IMR-90 (cell line): Measurements from ENCODE around the gene MUC6. TPM values are rescaled to one million over a fixed set of nuclear protein-coding genes. Genes with fewer than 3 reads are reported as not detected.
A peak's percentile ranks its signal among the peaks of the same experiment; 100 is the strongest.

Source experiments
- ATAC-seq: fragments of 200-7000 bp; cut with Tn5 transposase; 2 replicates; pipeline ENCODE4 v1.9.1; 2020; ENCODE audit warnings: low read depth, mild to moderate bottlenecking, moderate library complexity
- BruUV-seq: library from RNA; stranded (reverse); fragments of 400-500 nt; replicated peaks from 2 replicates; lab custom pipeline; 2021; lab: Mats Ljungman, UMichigan
- CTCF ChIA-PET: fragments of 300-600 bp; formaldehyde crosslinking; extraction: SDS; loops from one replicate; lab custom pipeline; 2021; ENCODE audit warnings: antibody characterized with exemption; lab: Yijun Ruan, JAX
- POLR2A ChIA-PET: fragments of 300-600 bp; sonication (Branson Sonifier 250); formaldehyde crosslinking; loops from one replicate; lab custom pipeline; 2022; ENCODE audit warnings: antibody characterized with exemption; ENCODE audit not compliant: unreplicated experiment; lab: Charles Lee
- DNase-seq: peaks from one replicate; pipeline ENCODE4 v3.0.0; 2013
- H2AFZ ChIP-seq: replicated peaks from 2 replicates; pipeline ENCODE3; 2013; ENCODE audit warnings: low read length, mild to moderate bottlenecking; ENCODE audit not compliant: poor library complexity
- H2AK5ac ChIP-seq: 2 replicates; pipeline ENCODE4 v1.6.1; 2013; ENCODE audit warnings: low read depth, low read length, inconsistent platforms
- H2AK9ac ChIP-seq: replicated peaks from 2 replicates; pipeline ENCODE3; 2013; ENCODE audit warnings: mild to moderate bottlenecking, low read depth, low read length, moderate library complexity; ENCODE audit not compliant: poor library complexity
- H2BK120ac ChIP-seq: 2 replicates; pipeline ENCODE4 v1.6.1; 2013; ENCODE audit warnings: low read depth, low read length, inconsistent platforms
- H2BK15ac ChIP-seq: 3 replicates; pipeline ENCODE4 v1.6.1; 2013; ENCODE audit warnings: low read depth, low read length, inconsistent platforms
- H2BK20ac ChIP-seq: 2 replicates; pipeline ENCODE4 v1.6.1; 2013; ENCODE audit warnings: low read depth, mild to moderate bottlenecking, inconsistent platforms, low read length, moderate library complexity
- H2BK5ac ChIP-seq: 2 replicates; pipeline ENCODE4 v1.6.1; 2013; ENCODE audit warnings: mild to moderate bottlenecking, low read depth, low read length, inconsistent platforms; ENCODE audit not compliant: poor library complexity, severe bottlenecking
- H3K14ac ChIP-seq: replicated peaks from 2 replicates; pipeline ENCODE4 v1.6.1; 2013; ENCODE audit warnings: low read depth, low read length, inconsistent platforms
- H3K18ac ChIP-seq: 2 replicates; pipeline ENCODE4 v1.6.1; 2013; ENCODE audit warnings: low read depth, low read length, control low read depth
- H3K23ac ChIP-seq: 2 replicates; pipeline ENCODE4 v1.6.1; 2013; ENCODE audit warnings: low read depth, low read length, inconsistent platforms
- H3K27ac ChIP-seq: 2 replicates; pipeline ENCODE4 v1.5.1; 2013; ENCODE audit warnings: mild to moderate bottlenecking, control low read depth, low read length; ENCODE audit not compliant: insufficient read depth
- H3K27me3 ChIP-seq: 2 replicates; pipeline ENCODE4 v1.6.1; 2013; ENCODE audit warnings: low read length; ENCODE audit not compliant: control insufficient read depth, insufficient read depth
- H3K36me3 ChIP-seq: 2 replicates; pipeline ENCODE4 v1.6.1; 2013; ENCODE audit warnings: low read length, mixed read lengths; ENCODE audit not compliant: control insufficient read depth, insufficient read depth
- H3K4ac ChIP-seq: 2 replicates; pipeline ENCODE4 v1.6.1; 2013; ENCODE audit warnings: low read depth, low read length, inconsistent platforms
- H3K4me1 ChIP-seq: 2 replicates; pipeline ENCODE4 v1.6.1; 2013; ENCODE audit warnings: low read length, mixed read lengths; ENCODE audit not compliant: control insufficient read depth, insufficient read depth
- H3K4me2 ChIP-seq: 2 replicates; pipeline ENCODE4 v1.6.1; 2013; ENCODE audit warnings: low read depth, mild to moderate bottlenecking, control low read depth, low read length, moderate library complexity
- H3K4me3 ChIP-seq: 2 replicates; pipeline ENCODE4 v1.5.1; 2013; ENCODE audit warnings: low read depth, mild to moderate bottlenecking, control low read depth, low read length, moderate library complexity; ENCODE audit not compliant: insufficient read depth
- H3K56ac ChIP-seq: 2 replicates; pipeline ENCODE4 v1.6.1; 2013; ENCODE audit warnings: low read length, inconsistent platforms; ENCODE audit not compliant: insufficient read depth; ENCODE audit errors: extremely low read depth
- H3K79me1 ChIP-seq, 2 experiments: 2 replicates each; pipeline ENCODE4 v1.6.1; 2013; ENCODE audit warnings: low read length in 2 of 2, inconsistent platforms in 1 of 2, low read depth in 1 of 2
- H3K9ac ChIP-seq: 2 replicates; pipeline ENCODE4 v1.6.1; 2013; ENCODE audit warnings: low read depth, low read length, control low read depth
- H3K9me1 ChIP-seq: 2 replicates; pipeline ENCODE4 v1.6.1; 2013; ENCODE audit warnings: low read length, inconsistent platforms; ENCODE audit not compliant: insufficient read depth
- H3K9me3 ChIP-seq: 2 replicates; pipeline ENCODE4 v1.6.1; 2013; ENCODE audit warnings: low read length; ENCODE audit not compliant: control insufficient read depth, insufficient read depth
- H4K20me1 ChIP-seq: 2 replicates; pipeline ENCODE4 v1.6.1; 2013; ENCODE audit warnings: low read length, inconsistent platforms; ENCODE audit not compliant: insufficient read depth
- H4K5ac ChIP-seq: 2 replicates; pipeline ENCODE4 v1.6.1; 2013; ENCODE audit warnings: mild to moderate bottlenecking, low read depth, low read length, control low read depth
- H4K8ac ChIP-seq, 2 experiments: 2 replicates each; pipeline ENCODE4 v1.6.1; 2013; ENCODE audit warnings: low read depth in 2 of 2, low read length in 2 of 2, control low read depth in 1 of 2, inconsistent platforms in 1 of 2
- H4K91ac ChIP-seq: 2 replicates; pipeline ENCODE4 v1.6.1; 2013; ENCODE audit warnings: low read depth, low read length, inconsistent platforms; ENCODE audit not compliant: insufficient read depth
- BHLHE40 ChIP-seq: fragments of 150-350 bp; IDR thresholded peaks from 2 replicates; pipeline ENCODE4 v1.6.1; 2016; ENCODE audit warnings: mild to moderate bottlenecking, low read depth, low read length
- MAZ ChIP-seq: IDR thresholded peaks from 2 replicates; pipeline ENCODE4 v1.6.1; 2012; ENCODE audit warnings: low read depth, mild to moderate bottlenecking, low read length, improper control_type of control experiment, moderate library complexity, borderline replicate concordance
- MXI1 ChIP-seq: IDR thresholded peaks from 2 replicates; pipeline ENCODE4 v1.6.1; 2012; ENCODE audit warnings: low read depth, mild to moderate bottlenecking, low read length, moderate library complexity, borderline replicate concordance
- RAD21 ChIP-seq: IDR thresholded peaks from 2 replicates; pipeline ENCODE4 v1.6.1; 2012; ENCODE audit warnings: low read length, improper control_type of control experiment
- SMC3 ChIP-seq: fragments of 150-350 bp; IDR thresholded peaks from 2 replicates; pipeline ENCODE4 v1.6.1; 2016; ENCODE audit warnings: low read depth, mild to moderate bottlenecking, antibody characterized with exemption, low read length, moderate library complexity
- WGBS, 2 experiments: methylation state at CpG; one replicate each; pipeline versions ENCODE4 v1.1.5 to v1.1.7; 2013; ENCODE audit warnings: missing lambda C conversion rate in 2 of 2; ENCODE audit not compliant: insufficient read length in 1 of 2; ENCODE audit errors: extremely low coverage in 2 of 2; 5-methylcytosine and 5-hydroxymethylcytosine counted together
- dilution Hi-C: fragments of 300-500 bp; cut with HindIII; formaldehyde crosslinking; loops from one replicate; pipeline ENCODE4 v1.14.3; 2018; ENCODE audit warnings: low sequenced_read_pairs; ENCODE audit not compliant: unreplicated experiment
- in situ Hi-C: fragments of 300-500 bp; cut with MboI; formaldehyde crosslinking; loops from 3 replicates; pipeline ENCODE4 v1.14.3; 2019; ENCODE audit warnings: low sequenced_read_pairs, inconsistent platforms, mixed read lengths
- intact Hi-C: fragments of 100-400 bp; cut with micrococcal nuclease; formaldehyde crosslinking; loops from 2 replicates; pipeline ENCODE4 v1.10.0; 2022
- polyA plus RNA-seq, 3 experiments: library from polyadenylated mRNA; depleted of rRNA; stranded (reverse); fragments of >200 nt; gene quantifications; 2 replicates each; pipeline ENCODE4 v1.2.3, GENCODE V29; 2012; ENCODE audit warnings: low replicate concordance in 1 of 3
- total RNA-seq: library from RNA; depleted of rRNA; stranded (reverse); fragments of >200 nt; gene quantifications from 2 replicates; pipeline ENCODE4 v1.2.3, GENCODE V29; 2012

The MUC6 gene
- total and polyA plus RNA-seq, 2 of the 4 experiments (the other 2 are of a cell fraction): not detected

DNA sequence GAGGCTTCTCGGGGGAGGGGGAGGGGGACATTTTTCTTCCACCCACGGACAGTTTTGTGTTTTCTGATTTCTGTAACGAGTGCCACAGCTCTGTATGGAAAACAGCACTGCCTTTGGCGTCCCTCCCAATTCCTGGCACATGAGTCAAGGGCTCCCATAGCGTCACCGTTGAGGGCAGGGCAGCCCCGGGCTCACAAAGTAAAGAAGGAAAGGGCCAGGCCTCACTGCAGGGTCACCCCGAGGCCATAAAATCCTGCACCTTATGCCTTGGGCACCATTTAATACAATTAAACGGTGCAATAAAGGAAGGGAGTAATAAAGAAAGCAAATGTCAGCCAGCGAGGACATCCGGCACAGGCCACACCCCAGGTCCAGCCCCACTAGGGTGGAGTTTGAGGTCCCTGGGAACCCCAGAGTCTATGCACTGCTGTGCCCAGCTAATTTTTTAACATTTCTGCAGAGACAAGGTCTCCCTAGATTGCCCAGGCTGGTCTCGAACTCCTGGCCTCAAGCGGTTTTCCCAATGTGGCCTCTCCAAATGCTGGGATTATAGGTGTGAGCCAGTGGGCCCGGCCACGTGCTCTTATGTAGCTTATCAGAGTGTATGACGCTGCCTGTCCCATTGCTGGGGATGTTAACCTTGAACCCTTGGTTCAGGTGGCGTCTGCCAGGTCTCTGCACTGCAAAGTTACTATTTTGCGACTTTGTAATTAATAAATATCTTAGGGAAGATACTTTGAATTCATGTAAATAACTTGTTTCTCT, 24.5 kb upstream of the MUC6 start:
- Histone ChIP-seq H3K4me1 (peaks cover 12% of the 10 kb centered on the region), H2AK9ac (no peak overlapping the region), H4K20me1 (no peaks in the 10 kb centered on the region), H2BK20ac (no peak overlapping the region), H3K4me3 (no peak overlapping the region), H4K91ac (no peak overlapping the region), H2BK120ac (peak overlapping the region; percentile 26; the same call in 1 of the 2 replicates), H4K8ac (peak overlapping the region in 1 of 2 experiments; percentile 19; a peak in 1 of 4 replicates), H3K18ac (peak overlapping the region; percentile 56; the same call in 1 of the 2 replicates), H3K9me3 (peaks cover 5% of the 10 kb centered on the region), H2BK15ac (0 out of 3 replicates have a peak overlapping the region, but pooled peaks have one; percentile 56), H3K36me3 (no peaks in the 10 kb centered on the region), H3K14ac (no peak overlapping the region), H3K4ac (peak overlapping the region; percentile 0; the same call in 1 of the 2 replicates), H4K5ac (no peak overlapping the region), H3K23ac (no peak overlapping the region), H3K27me3 (no peaks in the 10 kb centered on the region; the same call in 1 of the 2 replicates), H3K9ac (no peak overlapping the region), H3K79me1 (no peaks in the 10 kb centered on the region), H3K27ac (no peak overlapping the region), H3K9me1 (no peaks in the 10 kb centered on the region), H2BK5ac (peak overlapping the region; percentile 71), H3K56ac (no peak overlapping the region), H3K4me2 (peak overlapping the region; percentile 61; the same call in 1 of the 2 replicates), H2AK5ac (no peak overlapping the region), H2AFZ (peak overlapping the region; percentile 58)
- dilution Hi-C loops (no loop called here), in situ Hi-C loops (no loop called here), intact Hi-C loops (no loop called here)
- ChIA-PET POLR2A (no interaction called here), CTCF (no interaction called here)
- DNase-seq (peak; percentile 56), ATAC-seq (peak; percentile 65)
- BruUV-seq: no TSS peak
- 67% methylated on average over 10 of the region's 18 CpGs; no CpG with 5 or more reads in 1 of the 2 experiments for WGBS, 2 experiments
- no peak for TF ChIP-seq MAZ
- TF ChIP-seq RAD21: no peak
- no peak for TF ChIP-seq SMC3
- no peak for TF ChIP-seq BHLHE40
- TF ChIP-seq MXI1: no peak
